ENCODE results near the gene MTX1.
A peak's percentile ranks its signal among the peaks of the same experiment; 100 is the strongest.

The MTX1 gene

DNA sequence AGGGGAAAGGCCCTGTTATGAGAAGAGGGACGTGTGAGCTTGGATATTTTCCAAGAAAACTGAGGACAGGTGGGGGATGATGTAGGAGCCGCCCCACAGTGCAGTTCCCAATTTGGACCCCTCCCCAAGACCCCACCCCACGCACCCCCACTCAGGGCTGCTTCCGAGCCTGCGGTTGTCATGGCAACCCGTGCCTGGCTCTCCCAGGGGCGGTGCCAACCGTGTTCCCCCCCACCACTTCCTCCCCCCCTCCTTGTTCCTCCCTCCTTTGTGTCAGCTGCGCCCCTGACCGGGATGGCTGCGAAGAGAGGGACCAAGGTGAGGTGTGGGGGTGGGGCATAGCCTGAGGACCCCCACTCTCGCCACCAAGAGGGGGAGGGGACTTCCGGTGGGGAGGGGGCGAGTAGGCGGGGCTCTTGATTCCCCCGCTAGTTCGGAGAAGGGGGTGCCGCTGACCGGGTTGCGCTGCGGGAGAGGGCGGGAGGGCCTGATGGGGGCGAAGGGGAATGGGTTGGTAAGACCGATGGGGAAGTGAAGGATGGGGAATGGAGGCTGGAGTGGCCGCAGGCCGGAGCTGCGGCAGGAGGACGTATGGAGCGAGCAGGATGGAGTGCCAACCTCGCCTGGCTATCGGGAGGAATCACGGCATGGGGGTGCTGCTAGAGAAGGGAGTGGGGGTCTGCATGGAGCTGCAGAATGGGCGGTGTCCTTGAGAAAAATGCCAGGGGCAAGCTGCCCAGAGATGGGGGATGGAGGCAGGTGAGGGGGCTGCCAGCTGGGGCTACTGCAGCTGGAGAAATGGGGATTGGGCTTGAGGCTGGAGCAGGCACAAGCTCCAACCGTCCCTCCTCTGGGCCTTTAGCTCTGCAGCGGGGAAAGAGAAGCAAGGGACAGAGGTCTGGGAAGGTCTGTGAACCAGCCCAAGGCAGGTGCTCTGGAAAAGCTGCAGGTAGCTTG lies 33.9 kb upstream of the MTX1 start:
- peak in 2 of 4 experiments; percentile 27 to 48 for DNase-seq

- no peak for DNase-seq
These were observed 33.1 kb upstream of the MTX1 start for GRCh38 chr1:155175281-155175926.

GRCh38 chr1:155175927-155176371 lies 32.5 kb upstream of the MTX1 start:
- DNase-seq, result peak in 1 of 4 experiments; percentile 7

DNA sequence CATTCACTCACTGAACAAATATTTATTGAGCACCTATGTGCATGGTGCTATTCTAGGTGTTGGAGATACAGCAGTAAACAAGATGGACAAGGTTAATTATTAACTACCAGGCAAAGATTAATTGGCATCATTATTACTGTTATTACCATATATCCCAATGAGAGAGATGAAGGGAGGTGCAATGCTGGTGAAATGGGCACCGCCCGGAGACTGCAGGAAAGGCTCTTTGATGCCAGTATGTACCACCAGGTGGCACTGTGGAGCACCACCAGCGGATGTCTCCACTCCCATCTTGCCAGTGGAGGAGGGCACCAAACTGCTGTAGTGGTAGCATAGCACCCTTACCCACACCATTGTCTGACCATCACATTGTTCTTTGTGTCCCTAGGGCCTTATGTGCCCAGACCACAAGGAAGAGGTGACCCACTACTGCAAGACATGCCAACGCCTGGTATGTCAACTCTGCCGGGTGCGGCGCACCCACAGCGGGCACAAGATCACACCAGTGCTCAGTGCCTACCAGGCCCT lies 31.9 kb upstream of the MTX1 start:
- DNase-seq, result peak; percentile 63 to 80 (median 76)

DNA sequence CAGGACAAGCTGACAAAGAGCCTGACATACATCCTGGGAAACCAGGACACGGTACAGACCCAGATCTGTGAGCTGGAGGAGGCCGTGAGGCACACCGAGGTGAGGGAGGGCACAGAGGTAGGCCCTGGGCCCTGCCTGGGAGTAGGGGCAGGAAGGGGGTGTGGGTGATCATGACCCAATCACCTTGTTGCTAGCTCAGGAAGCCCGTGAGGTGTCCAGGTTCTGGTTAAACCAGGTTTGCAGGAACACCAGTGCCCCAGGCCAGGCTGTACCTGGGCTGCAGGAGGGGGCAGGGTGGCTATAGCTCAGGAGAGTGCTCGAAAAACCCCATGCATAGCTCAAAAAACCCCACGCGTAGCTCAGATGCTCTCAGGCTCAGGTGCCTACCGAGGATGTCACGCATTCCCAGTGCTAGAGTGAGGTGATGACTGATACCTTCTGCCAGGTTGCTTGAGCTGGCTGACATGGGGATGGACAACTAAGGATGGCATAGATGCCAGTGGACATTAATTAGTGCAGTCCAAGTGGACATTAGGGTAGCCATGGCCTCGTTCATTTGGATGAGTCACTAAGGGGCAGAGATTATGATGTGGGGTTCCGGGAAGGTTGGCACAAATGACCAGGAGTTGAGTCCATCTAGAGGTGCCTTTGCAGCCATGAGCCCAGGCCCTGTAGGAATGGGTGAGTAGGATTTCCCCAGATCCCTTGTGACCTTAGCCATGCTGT lies 31.1 kb upstream of the MTX1 start:
- DNase-seq, result no peak

GRCh38 chr1:155177918-155178281 lies 30.6 kb upstream of the MTX1 start:
- no peak for DNase-seq

DNA sequence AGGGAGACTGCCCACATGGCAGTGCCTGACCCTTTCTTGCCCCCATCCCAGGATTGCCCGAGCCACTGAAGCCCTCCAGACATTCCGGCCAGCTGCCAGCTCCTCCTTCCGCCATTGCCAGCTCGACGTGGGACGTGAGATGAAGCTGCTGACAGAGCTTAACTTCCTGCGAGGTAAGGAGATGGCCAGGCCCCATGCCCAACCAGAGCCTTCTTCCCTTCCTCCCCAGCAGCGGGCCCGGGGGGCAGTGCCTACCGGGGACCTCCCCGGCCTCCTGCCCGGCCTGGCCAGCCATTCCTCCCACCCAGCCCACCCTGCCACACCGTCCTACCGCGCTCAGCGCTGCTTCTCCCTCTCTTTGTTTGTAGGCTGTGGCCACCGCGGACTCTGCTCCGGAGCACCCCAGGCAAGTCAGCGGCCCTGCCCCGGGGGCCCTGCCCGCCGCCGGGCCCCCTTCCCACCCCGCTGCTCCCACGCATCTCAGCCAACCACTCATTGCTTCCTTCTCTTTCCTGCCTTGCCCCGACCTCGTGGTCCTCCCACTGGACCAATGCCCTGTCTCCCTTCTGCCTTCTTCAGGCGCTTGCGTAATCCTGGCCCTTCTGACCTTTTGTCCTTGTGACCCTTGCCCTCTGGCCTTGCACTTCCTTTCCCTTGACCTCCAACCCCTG lies 29.9 kb upstream of the MTX1 start:
- DNase-seq, result no peak

DNA sequence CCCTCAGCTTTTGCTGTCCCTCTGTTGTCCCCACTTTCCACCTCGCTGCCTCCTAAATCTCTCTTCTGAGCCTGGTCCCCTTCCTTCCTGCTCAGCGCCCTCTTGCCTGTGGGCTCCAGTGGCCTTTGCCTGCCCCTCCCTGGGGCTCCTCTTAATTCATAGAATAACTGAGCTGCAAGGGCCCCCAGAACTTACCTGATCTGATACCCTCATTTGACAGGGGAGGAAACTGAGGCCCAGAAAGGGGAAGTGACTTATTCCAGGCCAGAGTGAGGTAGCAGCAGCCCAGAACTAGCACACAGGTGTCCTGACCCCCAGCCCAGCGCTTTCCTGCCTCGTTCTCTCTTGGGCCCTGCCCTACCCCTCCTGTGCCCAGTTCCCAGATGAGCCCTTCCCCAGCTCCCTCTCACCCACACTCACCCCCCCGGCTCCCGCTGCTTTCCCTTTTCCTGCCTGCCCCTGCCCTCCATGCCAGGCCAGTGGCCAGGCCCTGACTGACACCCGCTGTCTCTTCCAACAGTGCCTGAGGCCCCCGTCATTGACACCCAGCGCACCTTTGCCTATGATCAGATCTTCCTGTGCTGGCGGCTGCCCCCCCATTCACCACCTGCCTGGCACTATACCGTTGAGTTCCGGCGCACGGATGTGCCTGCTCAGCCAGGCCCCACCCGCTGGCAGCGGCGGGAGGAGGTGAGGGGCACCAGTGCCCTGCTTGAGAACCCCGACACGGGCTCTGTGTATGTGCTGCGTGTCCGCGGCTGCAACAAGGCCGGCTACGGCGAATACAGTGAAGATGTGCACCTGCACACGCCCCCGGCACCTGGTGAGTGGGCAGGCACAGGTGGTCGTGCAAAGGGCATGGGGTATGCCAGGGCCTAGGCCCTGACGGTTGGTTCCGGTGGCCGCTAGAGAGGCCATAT lies 29.1 kb upstream of the MTX1 start:
- DNase-seq, result no peak

- DNase-seq, result no peak
These were observed 27.0 kb upstream of the MTX1 start for GRCh38 chr1:155181371-155182051.

- no peak for DNase-seq
These were observed 26.4 kb upstream of the MTX1 start for GRCh38 chr1:155182052-155182550.

- no peak for DNase-seq
These were observed 24.7 kb upstream of the MTX1 start for GRCh38 chr1:155183775-155184221.

GRCh38 chr1:155184351-155184811 lies 24.1 kb upstream of the MTX1 start:
- no peak for DNase-seq

GRCh38 chr1:155184835-155185782 lies 23.4 kb upstream of the MTX1 start:
- DNase-seq, result no peak

DNA sequence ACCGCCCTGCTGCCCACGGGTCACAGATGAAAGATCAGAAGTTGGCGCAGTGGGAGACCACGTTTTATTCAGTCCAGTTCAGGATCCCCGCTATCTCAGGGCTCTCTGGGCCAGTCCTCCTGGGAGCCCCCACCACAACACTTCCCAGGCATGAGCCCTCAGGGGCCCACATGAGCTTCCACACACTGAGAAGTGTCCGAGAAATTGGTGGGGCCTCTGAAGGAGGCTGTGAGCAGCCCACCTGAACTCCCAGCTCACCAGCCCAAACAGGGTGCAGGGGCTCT lies 22.8 kb upstream of the MTX1 start:
- no peak for DNase-seq

- DNase-seq, result no peak
These were observed 22.3 kb upstream of the MTX1 start for GRCh38 chr1:155186067-155186793.

GRCh38 chr1:155186794-155187455 lies 21.6 kb upstream of the MTX1 start:
- no peak for DNase-seq

DNA sequence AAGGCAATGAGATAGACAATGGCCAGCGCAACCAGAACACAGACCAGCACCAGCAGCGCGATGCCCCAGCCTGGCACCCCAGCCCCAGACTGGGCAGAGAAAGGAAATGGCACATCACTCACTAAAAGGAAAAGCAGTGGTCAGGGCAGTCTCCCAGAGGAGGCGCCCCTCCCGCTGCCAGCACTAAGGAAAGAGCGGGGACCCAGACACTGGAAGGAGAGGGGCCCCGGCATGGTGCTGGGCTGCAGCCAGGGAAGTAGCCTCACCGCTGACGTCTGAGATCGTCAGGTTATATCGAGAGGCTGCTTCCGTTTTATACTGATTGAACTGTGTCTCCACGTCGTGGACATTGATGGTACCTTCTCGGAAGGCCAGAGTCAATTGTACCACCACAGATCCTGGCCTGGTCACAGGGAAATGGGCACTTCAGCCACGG lies 21.0 kb upstream of the MTX1 start:
- no peak for DNase-seq

DNA sequence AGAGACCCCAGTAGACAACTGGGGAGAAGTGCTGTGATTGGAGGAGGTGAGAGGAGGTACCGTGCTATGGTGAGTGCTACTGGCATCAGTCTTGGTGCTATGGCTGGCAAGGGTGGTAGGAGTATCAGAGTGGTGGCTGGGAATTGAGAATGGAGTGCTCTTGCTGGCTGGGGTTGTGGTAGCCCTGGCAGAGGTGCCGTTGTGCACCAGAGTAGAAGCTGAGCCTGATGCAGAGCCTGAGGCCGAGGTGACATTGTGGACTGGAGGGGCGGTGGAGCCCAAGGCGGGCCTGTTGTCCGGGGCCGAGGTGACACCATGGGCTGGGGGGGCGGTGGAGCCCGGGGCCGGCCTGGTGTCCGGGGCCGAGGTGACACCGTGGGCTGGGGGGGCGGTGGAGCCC lies 20.2 kb upstream of the MTX1 start:
- DNase-seq, result no peak

All from activated naive CD4-positive, alpha-beta T cell (primary cell).